Measurements from ENCODE around the gene HOXB13.
"Not testable (repeated sequence)": the region's sequence is repeated elsewhere in the genome, so short reads cannot be mapped to it uniquely, and the experiment has no call there.

Gene HOXB13

DNA sequence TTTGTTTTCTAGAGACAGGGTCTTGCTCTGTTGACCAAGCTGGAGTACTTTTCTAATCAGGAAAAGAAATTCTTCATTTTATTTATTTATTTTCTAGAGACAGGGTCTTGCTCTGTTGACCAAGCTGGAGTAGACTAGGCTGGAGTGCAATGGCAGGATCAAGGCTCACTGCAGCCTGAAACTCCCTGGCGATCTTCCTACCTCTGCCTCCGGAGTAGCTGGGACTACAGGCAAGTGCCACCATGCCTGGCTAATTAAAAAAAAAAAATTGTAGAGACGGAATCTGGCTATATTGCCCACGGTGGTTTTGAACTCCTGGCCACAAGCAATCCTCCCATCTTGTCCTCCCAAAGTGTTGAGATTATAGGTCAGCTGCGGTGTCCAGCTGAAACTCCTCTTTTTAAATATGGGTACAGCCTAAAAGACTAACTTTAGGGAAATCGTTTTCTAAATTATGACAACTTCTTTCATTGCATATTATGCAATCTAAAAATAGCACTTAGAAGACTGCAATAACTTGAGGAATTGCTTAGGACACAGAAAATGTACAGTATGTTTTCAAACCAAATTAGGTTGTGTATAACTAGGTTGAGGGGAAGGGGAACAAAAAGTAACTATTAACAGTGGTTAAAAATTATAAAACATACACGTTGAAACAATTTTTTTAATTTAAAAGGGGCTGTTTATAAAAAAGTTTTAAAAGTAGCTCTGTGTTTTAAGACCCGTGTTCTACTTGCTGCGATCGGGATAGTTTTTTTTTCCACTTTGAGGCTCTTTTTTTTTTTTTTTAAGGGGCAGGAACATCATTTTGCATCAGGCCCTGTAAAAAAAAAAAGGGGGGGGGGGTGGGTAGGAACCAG, 11.0 kb downstream of the HOXB13 start:
- H3K9ac ChIP-seq: no peak overlapping the region
- no peak overlapping the region for H3K27ac ChIP-seq
- peaks cover 99 to 100% (median 100%) of the 10 kb centered on the region in 11 experiments for H3K27me3 ChIP-seq
- H3K4me2 ChIP-seq: no peak overlapping the region
- H3K9me3 ChIP-seq (replicated peaks in 1 of 11): peaks cover 10 to 27% (median 16%) of the 10 kb centered on the region in 11 experiments; a peak in 18 of 22 replicates
- H3K4me3 ChIP-seq: no peak overlapping the region
- no peaks in the 10 kb centered on the region for H3K36me3 ChIP-seq
- H3K4me1 ChIP-seq: peaks cover 0 to 1% (median 0%) of the 10 kb centered on the region in 10 experiments; a peak in 3 of 20 replicates
- no peak for TF ChIP-seq Cebpa-rat (IDR thresholded peaks at IDR 0.05)
- peaks cover 0 to 66% (median 43%) of the 10 kb centered on the region in 11 experiments; a peak in 19 of 22 replicates for H4K20me1 ChIP-seq

DNA sequence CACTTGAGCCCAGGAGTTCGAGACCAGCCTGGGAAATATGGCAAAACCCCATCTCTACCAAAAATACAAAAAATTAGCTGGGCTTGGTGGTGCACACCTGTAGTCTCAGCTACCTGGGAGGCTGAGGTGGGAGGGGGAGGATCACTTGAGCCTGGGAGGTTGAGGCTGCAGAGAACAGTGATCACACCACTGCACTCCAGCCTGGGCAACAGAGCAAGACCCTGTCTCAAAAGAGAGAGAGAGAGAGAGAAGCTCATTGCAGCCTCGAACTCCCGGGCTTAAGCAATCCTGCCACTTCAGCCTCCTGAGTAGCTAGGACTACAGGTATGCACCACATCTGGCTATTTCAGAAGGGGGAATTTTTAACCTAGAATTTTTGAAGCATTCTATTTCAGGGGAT, 12.0 kb downstream of the HOXB13 start:
- not testable (repeated sequence) for H3K9ac ChIP-seq, H3K4me2 ChIP-seq, H3K27ac ChIP-seq, H3K4me1 ChIP-seq, H3K4me3 ChIP-seq, H3K36me3 ChIP-seq
- Histone ChIP-seq H4K20me1 (peaks cover 0 to 55% (median 32%) of the 10 kb centered on the region in 11 experiments; a peak in 19 of 22 replicates), H3K27me3 (peaks cover 96 to 100% (median 100%) of the 10 kb centered on the region in 11 experiments), H3K9me3 (replicated peaks in 1 of 11) (peaks cover 10 to 27% (median 16%) of the 10 kb centered on the region in 11 experiments; a peak in 18 of 22 replicates)

DNA sequence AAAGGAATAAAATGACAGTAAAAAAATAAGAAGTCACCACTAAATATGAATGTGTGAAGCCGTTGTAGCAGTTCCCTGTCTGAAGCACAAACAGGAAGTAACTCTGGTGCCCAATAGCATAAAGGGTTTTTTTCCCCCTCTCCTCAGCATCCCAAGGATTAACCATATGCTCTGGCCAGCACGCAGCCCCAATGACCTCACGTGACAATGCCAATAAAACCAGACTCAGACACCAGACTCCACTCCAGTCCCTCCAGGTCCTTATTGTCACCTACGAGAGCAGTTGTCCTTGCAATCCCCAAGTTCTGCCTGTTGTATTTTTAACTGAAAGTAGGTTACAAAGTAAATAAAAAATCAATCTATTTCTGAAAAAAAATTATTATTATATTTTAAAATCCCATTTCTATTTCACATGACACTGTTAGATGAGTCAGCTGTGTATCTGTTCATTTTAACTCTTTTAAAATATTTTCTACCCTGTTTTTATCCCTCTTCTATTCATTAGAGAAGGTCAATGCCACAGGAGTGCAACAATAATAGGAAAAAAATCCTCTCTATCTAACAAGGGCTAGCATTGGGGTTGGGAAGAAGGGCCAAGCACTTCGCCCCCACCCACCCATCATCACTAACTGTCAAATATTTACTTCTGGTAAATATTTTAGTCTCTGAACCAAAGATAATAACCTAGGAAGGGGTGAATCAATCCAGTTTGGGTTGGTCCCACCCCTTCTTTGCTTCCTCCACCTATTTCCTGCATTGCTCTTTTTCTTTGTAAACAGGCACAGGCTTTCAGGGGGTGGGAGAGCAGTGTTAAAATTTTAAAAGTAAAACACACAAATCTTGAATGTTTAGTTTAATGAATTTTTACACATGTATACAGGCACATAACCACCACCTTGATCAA, 12.8 kb downstream of the HOXB13 start:
- no peak overlapping the region for H3K9ac ChIP-seq
- no peak overlapping the region for H3K4me3 ChIP-seq
- H3K27me3 ChIP-seq: peaks cover 95 to 100% (median 100%) of the 10 kb centered on the region in 11 experiments
- TF ChIP-seq Cebpa-rat (IDR thresholded peaks at IDR 0.05): no peak
- no peaks in the 10 kb centered on the region for H3K36me3 ChIP-seq
- peaks cover 10 to 25% (median 16%) of the 10 kb centered on the region in 11 experiments; a peak in 18 of 22 replicates for H3K9me3 ChIP-seq (replicated peaks in 1 of 11)
- no peaks in the 10 kb centered on the region for H3K4me1 ChIP-seq
- H3K27ac ChIP-seq: no peak overlapping the region
- H4K20me1 ChIP-seq: peaks cover 0 to 51% (median 26%) of the 10 kb centered on the region in 11 experiments; a peak in 19 of 22 replicates
- no peak overlapping the region for H3K4me2 ChIP-seq

DNA sequence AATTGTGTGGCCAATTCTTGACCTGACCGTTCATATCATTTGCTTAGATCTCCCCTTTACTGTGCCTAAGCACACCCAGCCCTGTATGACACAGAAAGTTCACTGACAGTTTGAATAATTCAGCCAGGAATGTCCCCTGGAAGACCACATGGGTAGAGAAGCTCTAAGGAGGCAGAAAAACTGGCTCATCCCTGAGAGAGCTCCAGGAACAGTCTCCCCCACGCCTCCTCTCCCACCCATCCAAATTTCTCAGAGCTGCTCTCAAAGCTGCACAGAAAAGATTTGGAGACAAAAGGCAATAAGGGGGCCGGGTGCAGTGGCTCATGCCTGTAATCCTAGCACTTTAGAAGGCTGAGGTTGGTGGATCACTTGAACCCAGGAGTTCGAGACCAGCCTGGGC, 17.4 kb downstream of the HOXB13 start:
- Histone ChIP-seq H3K36me3 (no peaks in the 10 kb centered on the region), H3K4me2 (no peak overlapping the region), H3K9me3 (replicated peaks in 1 of 11) (no peaks in the 10 kb centered on the region), H3K27me3 (peaks cover 57 to 98% (median 88%) of the 10 kb centered on the region in 11 experiments), H3K4me1 (no peaks in the 10 kb centered on the region), H3K4me3 (no peak overlapping the region), H3K9ac (no peak overlapping the region), H4K20me1 (peaks cover 0 to 10% (median 0%) of the 10 kb centered on the region in 11 experiments; a peak in 6 of 22 replicates), H3K27ac (no peak overlapping the region)
- TF ChIP-seq Cebpa-rat (IDR thresholded peaks at IDR 0.05): no peak

DNA sequence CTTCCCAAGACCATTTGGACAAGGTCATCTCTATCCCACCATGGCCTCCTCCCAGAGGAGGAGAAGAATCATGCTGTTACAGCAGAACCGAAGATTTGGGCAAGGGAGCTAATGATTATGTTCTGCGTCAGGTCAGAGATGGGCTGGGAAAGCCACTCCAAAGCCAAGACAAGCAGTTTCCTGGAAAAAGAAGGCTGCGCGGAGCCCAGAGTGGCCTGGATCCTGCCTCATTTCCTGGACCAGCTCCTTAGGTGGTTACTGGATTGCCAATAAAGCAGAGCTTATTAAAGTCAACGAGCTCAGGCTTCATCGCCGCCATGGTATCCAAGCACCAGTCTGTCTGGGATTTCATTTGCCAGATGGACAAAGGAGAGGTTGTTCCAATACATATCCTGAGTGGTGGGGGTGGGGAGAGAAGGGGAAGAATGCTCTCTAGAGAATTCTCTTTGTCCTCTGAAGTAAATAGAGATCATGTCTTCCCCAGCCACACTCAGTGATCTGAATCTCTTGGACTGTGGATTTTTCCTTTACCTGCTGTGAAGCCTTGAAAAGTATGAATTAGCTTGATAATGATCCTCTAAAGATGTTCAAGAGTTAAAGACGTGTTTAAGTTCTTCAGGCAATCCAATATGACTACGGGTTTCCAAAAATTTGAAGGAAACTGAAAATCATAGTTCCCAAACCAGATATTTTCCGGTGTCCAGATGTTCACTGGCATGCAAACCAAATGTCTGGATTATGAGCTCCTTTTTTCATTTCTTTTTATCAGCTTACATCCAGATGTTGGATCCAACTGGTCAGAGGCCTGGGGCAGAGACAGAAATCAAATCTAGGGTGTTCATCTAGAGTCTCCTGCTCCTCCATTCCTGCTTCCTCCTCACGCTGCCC, 23.9 kb downstream of the HOXB13 start:
- TF ChIP-seq Cebpa-rat (IDR thresholded peaks at IDR 0.05): no peak
- peaks cover 32 to 85% (median 72%) of the 10 kb centered on the region in 11 experiments; a peak in 21 of 22 replicates for H3K27me3 ChIP-seq
- H3K4me2 ChIP-seq: no peak overlapping the region
- peaks cover 0 to 5% (median 0%) of the 10 kb centered on the region in 11 experiments; a peak in 2 of 22 replicates for H4K20me1 ChIP-seq
- no peaks in the 10 kb centered on the region for H3K9me3 ChIP-seq (replicated peaks in 1 of 11)
- H3K4me3 ChIP-seq: no peak overlapping the region
- no peaks in the 10 kb centered on the region for H3K36me3 ChIP-seq
- H3K27ac ChIP-seq: no peak overlapping the region
- no peak overlapping the region for H3K9ac ChIP-seq
- H3K4me1 ChIP-seq: no peaks in the 10 kb centered on the region

DNA sequence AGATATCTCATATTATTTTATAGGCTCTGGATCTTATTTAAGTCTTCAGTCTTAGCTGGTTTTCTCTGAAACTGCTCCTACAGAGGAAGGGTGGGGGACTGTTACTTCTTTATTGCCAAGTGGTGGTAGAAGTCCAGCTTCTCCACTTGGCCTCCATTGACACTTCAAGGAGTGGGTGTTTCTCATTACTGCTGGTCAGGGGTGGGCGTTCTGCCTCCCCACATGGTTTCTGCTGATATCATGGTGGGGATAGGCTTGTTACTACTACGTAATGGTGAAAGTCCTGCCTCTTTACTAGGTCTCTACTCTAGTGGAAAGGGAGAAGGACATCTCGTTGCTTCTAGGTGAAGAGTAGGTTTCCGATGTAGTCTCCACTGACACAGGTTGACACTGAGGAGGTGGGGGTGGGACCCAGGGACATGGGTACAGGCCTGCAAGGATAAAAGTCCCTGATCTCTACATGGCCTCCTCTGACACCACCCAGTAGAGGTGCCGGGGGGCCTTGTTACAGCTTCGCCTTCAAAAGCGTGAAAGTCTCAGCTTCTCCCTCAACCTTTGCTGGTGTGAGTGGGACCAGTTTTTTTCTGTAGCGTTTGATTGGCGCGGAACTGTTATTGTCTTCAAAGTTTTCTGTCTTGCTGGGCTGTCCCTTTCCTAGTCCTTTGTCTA, 26.6 kb downstream of the HOXB13 start:
- Histone ChIP-seq H3K27me3 (peaks cover 32 to 61% (median 58%) of the 10 kb centered on the region in 11 experiments; a peak in 20 of 22 replicates), H3K4me1 (no peaks in the 10 kb centered on the region)

DNA sequence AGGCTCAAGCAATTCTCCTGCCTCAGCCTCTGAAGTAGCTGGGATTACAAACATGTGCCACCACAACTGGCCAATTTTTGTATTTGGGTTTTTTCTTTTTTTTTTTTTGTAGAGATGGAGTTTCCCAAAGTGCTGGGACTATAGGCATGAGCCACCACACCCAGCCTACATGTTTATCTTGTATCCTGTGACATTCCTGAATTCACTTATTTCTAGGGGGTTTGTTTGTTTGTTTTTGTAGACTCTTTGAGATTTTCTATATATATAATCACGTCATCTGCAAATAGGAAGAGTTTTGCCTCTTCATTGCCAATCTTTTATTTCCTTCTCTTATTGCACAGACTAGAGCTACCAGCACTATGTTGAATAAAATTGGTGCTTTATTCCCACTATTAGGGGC, 35.4 kb downstream of the HOXB13 start:
- Histone ChIP-seq H3K4me1 (no peaks in the 10 kb centered on the region), H4K20me1 (no peaks in the 10 kb centered on the region), H3K9ac (no peak overlapping the region), H3K4me3 (no peak overlapping the region), H3K36me3 (no peaks in the 10 kb centered on the region), H3K4me2 (no peak overlapping the region), H3K27ac (no peak overlapping the region), H3K27me3 (peaks cover 0 to 8% (median 0%) of the 10 kb centered on the region in 11 experiments; a peak in 5 of 22 replicates), H3K9me3 (replicated peaks in 1 of 11) (peaks cover 0 to 14% (median 6%) of the 10 kb centered on the region in 11 experiments; a peak in 10 of 22 replicates)
- no peak for TF ChIP-seq Cebpa-rat (IDR thresholded peaks at IDR 0.05)

More for the DNA sequence above, 26.6 kb downstream of the HOXB13 start:
- H3K4me3 ChIP-seq: no peak overlapping the region
- H3K4me2 ChIP-seq: no peak overlapping the region
- H3K9ac ChIP-seq: no peak overlapping the region
- no peak for TF ChIP-seq Cebpa-rat (IDR thresholded peaks at IDR 0.05)
- H3K9me3 ChIP-seq (replicated peaks in 1 of 11): no peaks in the 10 kb centered on the region
- H4K20me1 ChIP-seq: no peaks in the 10 kb centered on the region; a peak in 1 of 22 replicates
- no peak overlapping the region for H3K27ac ChIP-seq
- no peaks in the 10 kb centered on the region for H3K36me3 ChIP-seq

DNA sequence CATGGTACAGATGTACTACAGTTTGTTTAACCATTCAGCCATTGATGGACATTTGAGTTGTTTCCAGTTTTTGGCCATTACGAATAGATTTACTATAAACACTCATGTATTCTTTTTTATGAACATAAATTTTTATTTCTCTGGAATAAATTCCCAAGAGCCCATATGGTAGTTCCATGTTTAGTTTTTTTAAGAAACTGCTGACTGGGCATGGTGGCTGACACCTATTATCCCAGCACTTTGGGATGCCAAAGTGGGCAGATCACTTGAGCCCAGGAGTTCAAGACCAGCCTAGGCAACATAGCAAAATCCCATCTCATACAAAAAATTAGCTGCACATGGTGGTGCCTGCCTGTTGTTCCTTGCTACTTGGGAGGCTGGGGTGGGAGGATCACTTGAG, 36.5 kb downstream of the HOXB13 start:
- no peaks in the 10 kb centered on the region for H4K20me1 ChIP-seq
- H3K27me3 ChIP-seq: peaks cover 0 to 8% (median 0%) of the 10 kb centered on the region in 11 experiments; a peak in 5 of 22 replicates
- no peak for TF ChIP-seq Cebpa-rat (IDR thresholded peaks at IDR 0.05)
- no peaks in the 10 kb centered on the region for H3K36me3 ChIP-seq
- peaks cover 0 to 14% (median 6%) of the 10 kb centered on the region in 11 experiments; a peak in 10 of 22 replicates for H3K9me3 ChIP-seq (replicated peaks in 1 of 11)
- no peak overlapping the region for H3K9ac ChIP-seq
- H3K4me3 ChIP-seq: no peak overlapping the region
- no peak overlapping the region for H3K27ac ChIP-seq
- H3K4me2 ChIP-seq: no peak overlapping the region
- no peaks in the 10 kb centered on the region for H3K4me1 ChIP-seq

Measured in BLaER1 treated with 17β-estradiol and CSF1 and Interleukin-3, amounts not matched to agents 10 nM and 100 nM (cell line).